GM23248 (cell line): ENCODE results near the gene UBP1. TPM values are rescaled to one million over a fixed set of nuclear protein-coding genes. Genes with fewer than 3 reads are reported as not detected.
"Not testable (repeated sequence)": the region's sequence is repeated elsewhere in the genome, so short reads cannot be mapped to it uniquely, and the experiment has no call there.

Experiments
- DNase-seq: peaks from one replicate; pipeline ENCODE4 v3.0.0-alpha.2; 2015
- H2AFZ ChIP-seq: fragments of 200-600 bp; sonication (generic); 2 replicates; pipeline ENCODE4 v1.6.1; 2016; ENCODE audit warnings: antibody characterized with exemption
- H3F3A ChIP-seq: fragments of 200-600 bp; sonication (generic); 2 replicates; pipeline ENCODE4 v1.6.1; 2016; ENCODE audit warnings: mild to moderate bottlenecking, antibody characterized with exemption, mixed run types; ENCODE audit not compliant: insufficient read depth
- H3K27ac ChIP-seq: fragments of 200-600 bp; sonication (generic); 2 replicates; pipeline ENCODE4 v1.5.1; 2016; ENCODE audit warnings: mild to moderate bottlenecking
- H3K27me3 ChIP-seq: fragments of 200-600 bp; sonication (generic); replicated peaks from 2 replicates; pipeline ENCODE4 v1.6.1; 2016; ENCODE audit warnings: mild to moderate bottlenecking; ENCODE audit not compliant: insufficient read depth
- H3K36me3 ChIP-seq: fragments of 200-600 bp; sonication (generic); 2 replicates; pipeline ENCODE4 v1.6.1; 2016; ENCODE audit warnings: low read depth, mild to moderate bottlenecking
- H3K4me1 ChIP-seq: fragments of 200-600 bp; sonication (generic); 2 replicates; pipeline ENCODE4 v1.6.1; 2016; ENCODE audit warnings: mild to moderate bottlenecking; ENCODE audit not compliant: insufficient read depth
- H3K4me2 ChIP-seq: fragments of 200-600 bp; sonication (generic); one replicate; pipeline ENCODE4 v1.6.1; 2016; ENCODE audit warnings: mild to moderate bottlenecking; ENCODE audit not compliant: unreplicated experiment
- H3K4me3 ChIP-seq: fragments of 200-600 bp; sonication (generic); 2 replicates; pipeline ENCODE4 v1.5.1; 2016; ENCODE audit warnings: mild to moderate bottlenecking
- H3K79me2 ChIP-seq: fragments of 200-600 bp; sonication (generic); 2 replicates; pipeline ENCODE4 v1.6.1; 2016; ENCODE audit warnings: mild to moderate bottlenecking; ENCODE audit not compliant: insufficient read depth
- H3K9ac ChIP-seq: fragments of 200-600 bp; sonication (generic); 2 replicates; pipeline ENCODE4 v1.6.1; 2016; ENCODE audit warnings: mild to moderate bottlenecking
- H3K9me2 ChIP-seq: fragments of 200-600 bp; sonication (generic); 2 replicates; pipeline ENCODE4 v1.6.1; 2016; ENCODE audit warnings: mixed run types, mild to moderate bottlenecking, moderate library complexity; ENCODE audit not compliant: insufficient read depth
- H3K9me3 ChIP-seq: fragments of 200-600 bp; sonication (generic); one replicate; pipeline ENCODE4 v1.6.1; 2017; ENCODE audit warnings: low read depth
- H4K20me1 ChIP-seq: fragments of 200-600 bp; sonication (generic); 2 replicates; pipeline ENCODE4 v1.6.0; 2016; ENCODE audit not compliant: insufficient read depth
- EZH2 ChIP-seq: fragments of 200-600 bp; sonication (generic); IDR thresholded peaks from 2 replicates; pipeline ENCODE4 v1.6.1; 2018; ENCODE audit warnings: antibody characterized with exemption, mild to moderate bottlenecking; ENCODE audit not compliant: insufficient read depth, poor library complexity, severe bottlenecking
- EZH2phosphoT487 ChIP-seq: fragments of 200-600 bp; sonication (generic); IDR thresholded peaks from 2 replicates; pipeline ENCODE4 v1.6.1; 2018; ENCODE audit warnings: antibody characterized with exemption, moderate library complexity, mild to moderate bottlenecking, low read depth; ENCODE audit not compliant: insufficient read depth
- WGBS, 2 experiments: methylation state at CpG; one replicate each; pipeline ENCODE4 v1.1.6; 2015 to 2017; ENCODE audit warnings: low lambda C conversion rate in 2 of 2, low coverage in 1 of 2; ENCODE audit errors: missing lambda C conversion rate in 2 of 2; 5-methylcytosine and 5-hydroxymethylcytosine counted together
- in situ Hi-C: fragments of 300-500 bp; cut with MboI; formaldehyde crosslinking; loops from 2 replicates; pipeline ENCODE4 v1.15.0; 2020
- polyA plus RNA-seq: library from polyadenylated mRNA; unstranded; fragments of >200 nt; fragmentation: Nextera tagmentation; extraction: Ambion mirVana; gene quantifications from 2 replicates; pipeline ENCODE4 v1.2.1, GENCODE V29; 2016
- total RNA-seq: library from RNA; depleted of rRNA; stranded (reverse); fragments of >200 nt; shearing (Covaris generic); gene quantifications from 2 replicates; pipeline ENCODE4 v1.2.3, GENCODE V29; 2014

Gene UBP1
- total and polyA plus RNA-seq, 2 experiments from 2014 or later: 12.5 to 38.7 TPM

- TF ChIP-seq EZH2 (no peak), EZH2phosphoT487 (0 out of 2 replicates have a peak, but pooled peaks have one; percentile 39)
- Histone ChIP-seq H3K4me1 (peaks cover 24% of the 10 kb centered on the region), H3K4me2 (peak overlapping the region; percentile 34), H3K36me3 (no peaks in the 10 kb centered on the region), H2AFZ (peak overlapping the region; percentile 24; the same call in 1 of the 2 replicates), H3K9ac (no peak overlapping the region; the same call in 1 of the 2 replicates), H4K20me1 (no peaks in the 10 kb centered on the region), H3K9me2 (no peaks in the 10 kb centered on the region), H3K9me3 (no peaks in the 10 kb centered on the region), H3K27ac (peak overlapping the region; percentile 47), H3K27me3 (no peaks in the 10 kb centered on the region), H3K79me2 (no peaks in the 10 kb centered on the region), H3F3A (peaks cover 7% of the 10 kb centered on the region; the same call in 1 of the 2 replicates), H3K4me3 (peak overlapping the region; percentile 17)
- in situ Hi-C loops: no loop called here
- peak; percentile 84 for DNase-seq
- WGBS, 2 experiments: 42 to 60% methylated on average over 1 of the region's 1 CpG
These were observed 79.9 kb downstream of the UBP1 start for GRCh38 chr3:33360136-33360825.

- Histone ChIP-seq H3K27ac (no peak overlapping the region), H3K4me1 (peaks cover 21% of the 10 kb centered on the region), H2AFZ (peak overlapping the region; percentile 14; the same call in 1 of the 2 replicates), H3F3A (peaks cover 7% of the 10 kb centered on the region; the same call in 1 of the 2 replicates), H3K4me3 (no peak overlapping the region), H4K20me1 (no peaks in the 10 kb centered on the region), H3K9ac (no peak overlapping the region), H3K79me2 (no peaks in the 10 kb centered on the region), H3K9me2 (no peaks in the 10 kb centered on the region), H3K36me3 (no peaks in the 10 kb centered on the region), H3K27me3 (no peaks in the 10 kb centered on the region), H3K9me3 (no peaks in the 10 kb centered on the region), H3K4me2 (no peak overlapping the region)
- DNase-seq: peak; percentile 8
- in situ Hi-C loops: no loop called here
- TF ChIP-seq EZH2phosphoT487: no peak
- TF ChIP-seq EZH2: no peak
- 50 to 56% methylated on average over 4 of the region's 4 CpGs for WGBS, 2 experiments
These were observed 81.9 kb downstream of the UBP1 start for GRCh38 chr3:33358172-33358781.

- H3K4me2 ChIP-seq: peak overlapping the region; percentile 55
- TF ChIP-seq EZH2: no peak
- no peaks in the 10 kb centered on the region for H3K36me3 ChIP-seq
- H3K4me1 ChIP-seq: peaks cover 19% of the 10 kb centered on the region
- H3K79me2 ChIP-seq: no peaks in the 10 kb centered on the region
- no peak overlapping the region for H3K9ac ChIP-seq
- peak; percentile 83 for DNase-seq
- no peaks in the 10 kb centered on the region for H3K9me3 ChIP-seq
- no peaks in the 10 kb centered on the region for H4K20me1 ChIP-seq
- peaks cover 7% of the 10 kb centered on the region; the same call in 1 of the 2 replicates for H3F3A ChIP-seq
- 0 out of 2 replicates have a peak overlapping the region, but pooled peaks have one; percentile 40 for H2AFZ ChIP-seq
- no peaks in the 10 kb centered on the region for H3K27me3 ChIP-seq
- in situ Hi-C loops: no loop called here
- no peak overlapping the region for H3K27ac ChIP-seq
- WGBS, 2 experiments: 11 to 13% methylated on average over 5 of the region's 5 CpGs
- peak overlapping the region; percentile 55 for H3K4me3 ChIP-seq
- H3K9me2 ChIP-seq: no peaks in the 10 kb centered on the region
These were observed 84.6 kb downstream of the UBP1 start for GRCh38 chr3:33355611-33356010.

- DNase-seq: no peak
- Histone ChIP-seq H4K20me1 (no peaks in the 10 kb centered on the region), H3K79me2 (no peaks in the 10 kb centered on the region), H3K9me3 (no peaks in the 10 kb centered on the region), H3K36me3 (no peaks in the 10 kb centered on the region), H3F3A (no peaks in the 10 kb centered on the region), H3K9ac (no peak overlapping the region), H3K27ac (no peak overlapping the region), H3K4me1 (no peaks in the 10 kb centered on the region), H3K9me2 (no peaks in the 10 kb centered on the region), H3K4me2 (no peak overlapping the region), H2AFZ (no peak overlapping the region), H3K27me3 (no peaks in the 10 kb centered on the region), H3K4me3 (no peak overlapping the region)
- in situ Hi-C loops: no loop called here
- TF ChIP-seq EZH2 (no peak), EZH2phosphoT487 (no peak)
These were observed 100.4 kb downstream of the UBP1 start for GRCh38 chr3:33339758-33340157.

GRCh38 chr3:33338936-33339465, 101.2 kb downstream of the UBP1 start:
- H3K27me3 ChIP-seq, H3K9me2 ChIP-seq, H4K20me1 ChIP-seq, H3K36me3 ChIP-seq, H3K79me2 ChIP-seq, H3K9ac ChIP-seq, H3K27ac ChIP-seq, H3K9me3 ChIP-seq, H3F3A ChIP-seq, DNase-seq, H3K4me1 ChIP-seq, H3K4me3 ChIP-seq, in situ Hi-C loops, H3K4me2 ChIP-seq, H2AFZ ChIP-seq: not testable (repeated sequence)
